Stomach (tissue), 9 donors: Measurements from ENCODE around the gene MYL11. TPM values are rescaled to one million over a fixed set of nuclear protein-coding genes. Genes with fewer than 3 reads are reported as not detected.
"Not testable (repeated sequence)": the region's sequence is repeated elsewhere in the genome, so short reads cannot be mapped to it uniquely, and the experiment has no call there.

Experiments used
- DNase-seq, 2 donors: peaks; one replicate each; pipeline versions ENCODE4 v3.0.0 to v3.0.0-alpha.2; 2013 to 2019
- H3K27ac ChIP-seq, 5 donors: fragments of 200-600 bp in 4 of 5; sonication (generic) in 4 of 5; one replicate each; pipeline ENCODE4 v1.5.1; 2013 to 2019; ENCODE audit warnings: mild to moderate bottlenecking in 1 of 5, moderate library complexity in 1 of 5
- H3K27me3 ChIP-seq, 3 donors: fragments of 200-600 bp; sonication (generic); one replicate each; pipeline ENCODE4 v1.5.1; 2017 to 2019; ENCODE audit warnings: mixed run types in 1 of 3
- H3K36me3 ChIP-seq, 4 donors: fragments of 200-600 bp; sonication (generic); 1 replicate in 3 of 4; 2 replicates in 1 of 4; pipeline ENCODE4 v1.5.1; 2016 to 2019
- H3K4me1 ChIP-seq, 4 donors: fragments of 200-600 bp; sonication (generic); one replicate each; pipeline ENCODE4 v1.5.1; 2016 to 2019
- H3K4me3 ChIP-seq, 4 donors: fragments of 200-600 bp; sonication (generic) in 3 of 4; one replicate each; pipeline ENCODE4 v1.5.1; 2016 to 2019; ENCODE audit warnings: mild to moderate bottlenecking in 1 of 4
- H3K9me3 ChIP-seq, 4 donors: fragments of 200-600 bp; sonication (generic); one replicate each; pipeline ENCODE4 v1.5.1; 2016 to 2019
- CTCF ChIP-seq, 7 experiments: fragments of 450-650 bp in 4 of 7; fragments of 200-600 bp in 3 of 7; sonication (generic) in 3 of 7; IDR thresholded peaks; one replicate each; pipeline ENCODE4 v1.5.1; 2016 to 2019; ENCODE audit warnings: antibody characterized with exemption in 7 of 7, control low read depth in 2 of 7, mild to moderate bottlenecking in 1 of 7
- EP300 ChIP-seq: sonication (generic); formaldehyde crosslinking; IDR thresholded peaks from one replicate; pipeline ENCODE4 v1.6.1; 2017; ENCODE audit warnings: antibody characterized with exemption
- POLR2A ChIP-seq, 4 donors: fragments of 450-650 bp; IDR thresholded peaks; one replicate each; pipeline ENCODE4 v1.6.1; 2016; ENCODE audit warnings: antibody characterized with exemption in 4 of 4, control low read depth in 2 of 4, mild to moderate bottlenecking in 1 of 4, moderate library complexity in 1 of 4
- POLR2AphosphoS5 ChIP-seq, 3 donors: sonication (generic); formaldehyde crosslinking; IDR thresholded peaks; one replicate each; pipeline ENCODE4 v1.6.1; 2016; ENCODE audit warnings: antibody characterized with exemption in 3 of 3
- WGBS, 5 donors: extraction: QIAGEN DNeasy Blood & Tissue Kit in 3 of 5; methylation state at CpG; one replicate each; pipeline versions ENCODE4 v1.1.5 to v1.1.7; 2013 to 2018; 5-methylcytosine and 5-hydroxymethylcytosine counted together
- intact Hi-C: fragments of 100-400 bp; cut with DNase I; formaldehyde crosslinking; loops from one replicate; pipeline ENCODE4 v1.15.1; 2023; ENCODE audit warnings: low total_unique reads
- polyA plus RNA-seq, 3 donors: library from polyadenylated mRNA; stranded (reverse); fragments of 200-250 nt; gene quantifications; one replicate each; pipeline ENCODE4 v1.2.3, GENCODE V29; 2013
- total RNA-seq, 5 donors: library from RNA; depleted of rRNA; stranded (reverse); fragments of >200 nt; gene quantifications; one replicate each; pipeline versions ENCODE4 v1.1.0 to v1.2.3, GENCODE V29; 2014 to 2016
- donor health status: healthy with polysubstance abuse.
- donor health status: Bipolar disorder and iron deficiency.
- donor health status: healthy.

MYL11 gene
- total and polyA plus RNA-seq, 8 donors = 1.6 to 4.7 TPM; not detected in 6

GRCh38 chr16:30395992-30396585 is 21.5 kb downstream of the MYL11 start:
- H3K27me3 ChIP-seq = no peaks in the 10 kb centered on the region
- DNase-seq = no peak
- H3K27ac ChIP-seq = peak overlapping the region; percentile 71 to 89 (median 83)
- H3K36me3 ChIP-seq = peaks cover 11 to 21% (median 18%) of the 10 kb centered on the region in 4 donors
- peaks cover 19 to 65% (median 37%) of the 10 kb centered on the region in 4 donors for H3K4me1 ChIP-seq
- TF ChIP-seq CTCF (IDR thresholded peaks at IDR 0.05) (no peak), POLR2AphosphoS5 (IDR thresholded peaks at IDR 0.05) (no peak), POLR2A (IDR thresholded peaks at IDR 0.05) (no peak), EP300 (no peak)
- no peaks in the 10 kb centered on the region for H3K9me3 ChIP-seq
- WGBS, 5 donors = 6 to 13% (median 9%) methylated on average over 11 to 13 of the region's 13 CpGs
- H3K4me3 ChIP-seq = peak overlapping the region; percentile 81 to 96 (median 89)
- intact Hi-C loops = no loop called here

GRCh38 chr16:30396627-30397026 is 22.0 kb downstream of the MYL11 start:
- Histone ChIP-seq H3K4me3 (peak overlapping the region in 2 of 4 donors; percentile 92 to 96), H3K27ac (peak overlapping the region in 1 of 5 donors; percentile 84), H3K4me1 (peaks cover 19 to 69% (median 38%) of the 10 kb centered on the region in 4 donors), H3K36me3 (peaks cover 11 to 21% (median 18%) of the 10 kb centered on the region in 4 donors)
- H3K9me3 ChIP-seq, H3K27me3 ChIP-seq, intact Hi-C loops, DNase-seq: not testable (repeated sequence)
- WGBS, 5 donors = 51 to 66% (median 60%) methylated on average over 4 of the region's 4 CpGs

- 63 to 73% (median 68%) methylated on average over 4 of the region's 4 CpGs for WGBS, 5 donors
- no peak for DNase-seq
- TF ChIP-seq POLR2A (IDR thresholded peaks at IDR 0.05) (no peak), POLR2AphosphoS5 (IDR thresholded peaks at IDR 0.05) (no peak), EP300 (no peak), CTCF (IDR thresholded peaks at IDR 0.05) (no peak)
These were observed 22.5 kb downstream of the MYL11 start for GRCh38 chr16:30397056-30397455.

GRCh38 chr16:30397776-30398660 is 23.4 kb downstream of the MYL11 start:
- intact Hi-C loops = no loop called here
- H3K9me3 ChIP-seq = no peaks in the 10 kb centered on the region
- TF ChIP-seq POLR2AphosphoS5 (IDR thresholded peaks at IDR 0.05) (no peak), CTCF (IDR thresholded peaks at IDR 0.05) (no peak), EP300 (no peak), POLR2A (IDR thresholded peaks at IDR 0.05) (no peak)
- H3K27ac ChIP-seq = peak overlapping the region in 1 of 5 donors; percentile 89
- H3K27me3 ChIP-seq = no peaks in the 10 kb centered on the region
- no peak for DNase-seq
- no peak overlapping the region for H3K4me3 ChIP-seq
- H3K4me1 ChIP-seq = peaks cover 19 to 69% (median 38%) of the 10 kb centered on the region in 4 donors
- WGBS, 5 donors = 85 to 94% (median 89%) methylated on average over 23 to 42 of the region's 42 CpGs
- H3K36me3 ChIP-seq = peaks cover 11 to 21% (median 18%) of the 10 kb centered on the region in 4 donors

More at GRCh38 chr16:30397056-30397455, 22.5 kb downstream of the MYL11 start:
- no peak overlapping the region for H3K27ac ChIP-seq
- H3K36me3 ChIP-seq = peaks cover 11 to 21% (median 18%) of the 10 kb centered on the region in 4 donors
- H3K4me1 ChIP-seq = peaks cover 19 to 69% (median 38%) of the 10 kb centered on the region in 4 donors
- intact Hi-C loops = no loop called here
- no peak overlapping the region for H3K4me3 ChIP-seq
- no peaks in the 10 kb centered on the region for H3K27me3 ChIP-seq
- H3K9me3 ChIP-seq = no peaks in the 10 kb centered on the region
